ENCODE data around the gene HOXD13. TPM values are rescaled to one million over a fixed set of nuclear protein-coding genes. Genes with fewer than 3 reads are reported as not detected.

HOXD13 gene
- total and polyA plus RNA-seq, 3 experiments from 2014 or later, result not detected

DNA sequence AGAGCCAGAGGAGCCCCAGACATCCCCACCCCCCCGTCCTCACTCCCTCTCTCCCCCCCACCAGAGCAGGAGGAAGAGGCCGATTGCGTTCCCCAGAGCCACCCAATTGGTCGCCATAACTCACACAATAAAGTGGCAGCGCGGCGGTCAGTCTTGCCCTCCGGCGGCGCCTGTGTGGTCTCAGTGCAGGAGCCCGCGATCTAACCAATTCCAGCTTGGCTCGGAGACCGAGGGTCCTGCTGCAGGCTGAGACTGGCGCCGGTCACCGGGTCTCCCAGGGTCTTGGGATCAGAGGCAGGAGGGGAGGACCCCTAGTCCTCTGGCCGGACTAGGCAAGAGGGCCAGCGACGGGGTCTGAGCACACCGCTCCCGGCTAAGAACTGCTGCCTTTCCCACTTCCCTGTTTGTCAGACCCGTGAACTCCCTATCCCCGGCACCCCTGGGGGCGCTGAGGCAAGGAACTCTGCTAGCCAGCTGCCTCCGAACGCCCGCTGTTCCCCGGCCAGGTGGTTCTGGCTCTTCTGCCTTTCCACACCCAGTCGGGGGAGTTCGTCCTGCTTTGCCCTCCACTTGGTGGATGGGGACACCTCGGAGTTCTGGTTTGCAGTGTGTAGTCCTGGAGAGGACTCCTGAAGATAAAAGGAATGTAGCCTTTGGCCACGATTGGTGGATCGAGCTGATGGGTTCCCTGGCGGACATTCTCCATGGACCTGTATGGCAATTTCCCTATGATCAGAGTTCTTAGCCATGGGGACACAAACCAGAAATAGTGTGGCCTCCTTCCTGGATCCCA lies 6.0 kb downstream of the HOXD13 start:
- Histone ChIP-seq H3K27me3 (ENCODE audit: insufficient read depth, low read length, poor library complexity, severe bottlenecking) (peaks cover 90% of the 10 kb centered on the region), H3K4me1 (ENCODE audit: insufficient read depth, low read length) (peaks cover 18% of the 10 kb centered on the region), H3K27ac (ENCODE audit: low read depth, low read length) (no peak overlapping the region), H3K36me3 (ENCODE audit: insufficient read depth, low read length) (no peaks in the 10 kb centered on the region), H3K4me3 (ENCODE audit: low read length) (no peak overlapping the region), H3K9me3 (ENCODE audit: low read length) (peaks cover 4% of the 10 kb centered on the region)
- no peak for DNase-seq
- peaks cover 0 to 2% (median 0%) of the 10 kb centered on the region in 3 donors for H3K36me3 Mint-ChIP-seq
- H3K27me3 Mint-ChIP-seq, result peaks cover 91 to 92% of the 10 kb centered on the region in 2 donors
- peaks cover 8 to 25% (median 13%) of the 10 kb centered on the region in 5 donors for H3K9me3 Mint-ChIP-seq
- ChIA-PET POLR2A (no interaction called here), CTCF (interaction anchor here (1.1 to 2.6 kb wide), 8 partner anchors 10 to 683 kb away, joined by 3 to 36 read pairs (median 4); no protein-coding TSS in a partner anchor)
- H3K4me1 Mint-ChIP-seq, result peaks cover 21 to 31% (median 27%) of the 10 kb centered on the region in 3 donors
- peak overlapping the region in 6 of 7 donors; percentile 8 to 83 (median 48) for H3K4me3 Mint-ChIP-seq
- H3K27ac Mint-ChIP-seq, result peak overlapping the region in 1 of 8 donors; percentile 60

DNA sequence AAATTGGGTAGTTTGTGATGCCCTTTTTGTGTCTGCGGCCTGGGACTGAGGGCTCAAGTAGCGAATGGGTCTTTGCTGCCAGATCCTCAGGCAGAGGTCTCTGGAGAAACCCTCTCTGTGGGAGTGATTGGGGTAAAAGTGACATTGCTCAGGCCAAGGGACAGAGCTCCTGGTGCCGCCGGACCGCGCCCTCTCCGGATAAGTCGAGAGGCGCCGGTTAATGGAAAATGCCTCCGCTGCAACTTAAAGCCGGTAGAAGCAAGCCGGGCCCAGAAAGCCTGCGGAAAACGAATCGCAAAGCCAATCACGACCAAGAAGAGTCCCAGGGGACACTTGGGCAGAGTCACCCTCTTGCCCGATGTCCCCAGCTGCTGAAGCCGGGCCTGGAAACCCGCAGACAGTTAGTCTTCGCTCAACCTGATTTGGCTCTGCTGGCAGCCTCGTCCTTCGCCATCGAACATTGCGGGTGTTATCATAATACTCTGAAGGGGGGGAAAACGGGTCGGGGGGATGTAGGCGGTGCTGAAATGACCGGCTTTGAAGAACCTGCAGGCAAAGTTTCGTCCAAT lies 6.7 kb downstream of the HOXD13 start:
- no peak overlapping the region for H3K27ac ChIP-seq (ENCODE audit: low read depth, low read length)
- H3K27me3 ChIP-seq (ENCODE audit: insufficient read depth, low read length, poor library complexity, severe bottlenecking), result peaks cover 92% of the 10 kb centered on the region
- Mint-ChIP-seq H3K4me3 (peak overlapping the region in 4 of 7 donors; percentile 5 to 32 (median 23)), H3K27ac (peak overlapping the region in 1 of 8 donors; percentile 60), H3K27me3 (peaks cover 91 to 92% of the 10 kb centered on the region in 2 donors), H3K4me1 (peaks cover 16 to 24% (median 22%) of the 10 kb centered on the region in 3 donors), H3K9me3 (peaks cover 3 to 20% (median 8%) of the 10 kb centered on the region in 5 donors), H3K36me3 (no peaks in the 10 kb centered on the region)
- H3K4me3 ChIP-seq (ENCODE audit: low read length), result no peak overlapping the region
- DNase-seq, result peak in 1 of 5 donors; percentile 23
- H3K36me3 ChIP-seq (ENCODE audit: insufficient read depth, low read length), result no peaks in the 10 kb centered on the region
- CTCF ChIA-PET, result no interaction called here
- H3K4me1 ChIP-seq (ENCODE audit: insufficient read depth, low read length), result peaks cover 18% of the 10 kb centered on the region
- POLR2A ChIA-PET, result no interaction called here
- no peaks in the 10 kb centered on the region for H3K9me3 ChIP-seq (ENCODE audit: low read length)

DNA sequence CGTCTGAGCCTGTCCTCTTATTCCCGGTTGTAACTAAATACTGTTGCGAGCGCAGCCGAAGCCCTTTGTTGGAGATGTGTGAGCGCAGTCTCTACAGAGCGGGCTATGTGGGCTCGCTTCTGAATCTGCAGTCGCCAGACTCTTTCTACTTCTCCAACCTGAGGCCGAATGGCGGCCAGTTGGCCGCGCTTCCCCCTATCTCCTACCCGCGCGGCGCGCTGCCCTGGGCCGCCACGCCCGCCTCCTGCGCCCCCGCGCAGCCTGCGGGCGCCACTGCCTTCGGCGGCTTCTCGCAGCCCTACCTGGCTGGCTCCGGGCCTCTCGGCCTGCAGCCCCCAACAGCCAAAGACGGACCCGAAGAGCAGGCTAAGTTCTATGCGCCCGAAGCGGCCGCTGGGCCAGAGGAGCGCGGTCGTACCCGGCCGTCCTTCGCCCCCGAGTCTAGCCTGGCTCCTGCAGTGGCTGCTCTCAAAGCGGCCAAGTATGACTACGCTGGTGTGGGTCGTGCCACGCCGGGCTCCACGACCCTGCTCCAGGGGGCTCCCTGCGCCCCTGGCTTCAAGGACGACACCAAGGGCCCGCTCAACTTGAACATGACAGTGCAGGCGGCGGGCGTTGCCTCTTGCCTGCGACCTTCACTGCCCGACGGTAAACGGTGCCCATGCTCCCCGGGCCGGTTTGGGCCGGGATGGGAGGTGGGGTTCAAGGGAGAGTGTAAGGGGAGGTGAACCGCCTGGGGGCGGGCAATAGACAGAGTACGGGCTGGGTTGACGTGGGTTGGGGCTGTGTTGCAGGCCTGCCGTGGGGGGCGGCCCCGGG lies 7.4 kb downstream of the HOXD13 start, which contains the start of gene HOXD12:
Gene HOXD12, plus strand, starts transcription at position 68 of the 819 bp plus-strand sequence. Its CDS starts 7 bp downstream, at position 75.
- POLR2A ChIA-PET, result no interaction called here
- Histone ChIP-seq H3K27me3 (ENCODE audit: insufficient read depth, low read length, poor library complexity, severe bottlenecking) (peaks cover 91% of the 10 kb centered on the region), H3K36me3 (ENCODE audit: insufficient read depth, low read length) (no peaks in the 10 kb centered on the region), H3K4me3 (ENCODE audit: low read length) (no peak within 1 kb of the TSS), H3K9me3 (ENCODE audit: low read length) (no peaks in the 10 kb centered on the region), H3K27ac (ENCODE audit: low read depth, low read length) (no peak within 1 kb of the TSS), H3K4me1 (ENCODE audit: insufficient read depth, low read length) (peaks cover 18% of the 10 kb centered on the region)
- Mint-ChIP-seq H3K27me3 (peaks cover 91 to 92% of the 10 kb centered on the region in 2 donors), H3K27ac (peak within 1 kb of the TSS in 2 of 8 donors; percentile 34 to 60), H3K4me3 (peak within 1 kb of the TSS in 5 of 7 donors; percentile 8 to 44 (median 25)), H3K4me1 (peaks cover 17 to 24% (median 24%) of the 10 kb centered on the region in 3 donors), H3K9me3 (peaks cover 3 to 15% (median 8%) of the 10 kb centered on the region in 5 donors), H3K36me3 (no peaks in the 10 kb centered on the region)
- DNase-seq, result peak in 1 of 5 donors; percentile 30
- CTCF ChIA-PET, result no interaction called here

DNA sequence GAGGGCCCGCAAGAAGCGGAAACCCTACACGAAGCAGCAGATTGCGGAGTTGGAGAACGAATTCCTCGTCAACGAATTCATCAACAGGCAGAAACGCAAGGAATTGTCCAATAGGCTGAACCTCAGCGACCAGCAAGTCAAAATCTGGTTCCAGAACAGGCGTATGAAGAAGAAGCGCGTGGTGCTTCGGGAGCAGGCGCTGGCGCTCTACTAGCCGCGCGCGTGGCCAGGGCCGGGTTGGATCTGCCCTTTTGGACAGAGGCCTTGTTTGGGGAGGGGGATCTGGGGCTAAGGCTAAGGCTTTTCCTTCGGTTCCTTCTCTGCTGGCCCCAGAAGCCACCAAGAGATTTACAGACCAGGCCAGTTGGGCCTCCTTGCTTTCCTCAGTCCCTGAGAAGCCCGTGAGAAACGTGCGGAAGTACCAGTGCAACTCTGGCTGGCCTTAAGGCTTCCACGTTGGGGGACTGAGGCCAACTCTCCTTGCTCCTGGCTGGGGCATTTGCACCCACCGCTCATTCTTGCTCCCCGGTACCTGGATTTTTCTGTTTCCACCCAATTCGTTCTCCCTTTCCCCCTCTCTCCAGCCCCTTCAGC lies 8.1 kb downstream of the HOXD13 start:
- Mint-ChIP-seq H3K9me3 (peaks cover 0 to 10% (median 5%) of the 10 kb centered on the region in 5 donors), H3K27me3 (peaks cover 88 to 92% of the 10 kb centered on the region in 2 donors), H3K27ac (peak overlapping the region in 1 of 8 donors; percentile 34), H3K36me3 (no peaks in the 10 kb centered on the region), H3K4me3 (peak overlapping the region in 1 of 7 donors; percentile 9), H3K4me1 (peaks cover 18 to 29% (median 24%) of the 10 kb centered on the region in 3 donors)
- DNase-seq, result no peak
- Histone ChIP-seq H3K36me3 (ENCODE audit: insufficient read depth, low read length) (no peaks in the 10 kb centered on the region), H3K4me3 (ENCODE audit: low read length) (no peak overlapping the region), H3K27ac (ENCODE audit: low read depth, low read length) (no peak overlapping the region), H3K4me1 (ENCODE audit: insufficient read depth, low read length) (peaks cover 18% of the 10 kb centered on the region), H3K27me3 (ENCODE audit: insufficient read depth, low read length, poor library complexity, severe bottlenecking) (peaks cover 91% of the 10 kb centered on the region), H3K9me3 (ENCODE audit: low read length) (no peaks in the 10 kb centered on the region)
- CTCF ChIA-PET, result no interaction called here
- POLR2A ChIA-PET, result no interaction called here

DNA sequence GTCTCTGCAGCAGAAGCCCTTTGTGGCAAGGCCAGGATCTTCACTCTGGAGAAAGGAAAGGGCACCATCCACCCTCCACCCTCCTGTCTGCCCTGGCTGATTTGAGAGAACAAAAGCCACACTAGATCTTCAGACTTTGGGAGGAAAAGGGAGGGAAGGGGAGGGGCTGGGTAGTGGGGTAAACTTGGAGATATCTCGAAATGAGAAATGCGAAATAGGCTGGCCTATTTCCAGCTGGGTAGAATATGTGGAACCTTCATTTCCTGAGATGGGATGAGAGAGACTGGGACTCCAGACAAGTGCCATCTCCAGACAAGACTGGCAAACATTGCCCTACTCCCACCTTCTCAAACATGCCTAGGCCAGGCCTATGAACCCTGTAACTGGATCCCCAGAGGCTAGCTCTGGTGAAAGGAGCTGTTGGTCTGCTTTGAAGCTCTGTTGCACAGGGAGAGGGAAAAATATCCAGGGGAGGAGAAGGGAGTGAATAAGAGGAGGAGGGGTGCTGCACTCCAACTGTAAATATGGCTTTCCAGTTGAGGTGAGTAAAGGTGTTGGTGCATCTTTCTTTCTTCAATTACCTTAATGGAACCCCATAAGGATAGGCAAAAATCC lies 8.8 kb downstream of the HOXD13 start:
- H3K4me1 ChIP-seq (ENCODE audit: insufficient read depth, low read length), result peaks cover 16% of the 10 kb centered on the region
- Mint-ChIP-seq H3K4me1 (peaks cover 21 to 32% (median 23%) of the 10 kb centered on the region in 3 donors), H3K4me3 (peak overlapping the region in 1 of 7 donors; percentile 9), H3K27me3 (peaks cover 88 to 92% of the 10 kb centered on the region in 2 donors), H3K36me3 (no peaks in the 10 kb centered on the region), H3K9me3 (peaks cover 0 to 9% (median 4%) of the 10 kb centered on the region in 5 donors), H3K27ac (peak overlapping the region in 1 of 8 donors; percentile 60)
- H3K4me3 ChIP-seq (ENCODE audit: low read length), result no peak overlapping the region
- H3K36me3 ChIP-seq (ENCODE audit: insufficient read depth, low read length), result no peaks in the 10 kb centered on the region
- H3K27me3 ChIP-seq (ENCODE audit: insufficient read depth, low read length, poor library complexity, severe bottlenecking), result peaks cover 95% of the 10 kb centered on the region
- H3K27ac ChIP-seq (ENCODE audit: low read depth, low read length), result no peak overlapping the region
- DNase-seq, result no peak
- no peaks in the 10 kb centered on the region for H3K9me3 ChIP-seq (ENCODE audit: low read length)
- ChIA-PET CTCF (interaction anchor here (1.6 kb wide), 1 partner anchor 20 kb away, joined by 3 read pairs; no protein-coding TSS in a partner anchor), POLR2A (no interaction called here)

DNA sequence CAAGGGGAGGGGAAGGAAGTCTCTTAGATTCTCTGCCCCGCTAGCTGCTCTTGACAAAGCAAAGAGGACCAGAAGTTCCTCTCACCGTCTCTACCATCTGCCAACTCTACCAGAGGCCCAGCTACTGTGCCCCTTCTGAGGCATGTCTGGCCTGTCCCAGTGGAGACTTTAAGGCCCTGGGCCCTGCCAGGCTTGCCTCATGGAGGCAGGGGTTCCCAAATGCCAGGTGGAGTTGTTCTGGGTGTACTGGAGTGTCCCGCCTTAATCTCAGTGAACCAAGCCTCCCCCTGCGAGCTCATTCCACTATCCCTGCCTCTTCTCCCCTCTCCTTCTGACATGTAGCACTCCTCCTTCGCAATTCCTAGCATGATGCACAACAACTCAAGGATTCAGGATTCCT lies 9.3 kb downstream of the HOXD13 start:
- CTCF ChIA-PET, result interaction anchor here (1.3 to 1.6 kb wide), 3 partner anchors 8 to 19 kb away, joined by 3 to 6 read pairs (median 3); no protein-coding TSS in a partner anchor

More for the DNA sequence above, 9.3 kb downstream of the HOXD13 start:
- Mint-ChIP-seq H3K4me1 (peaks cover 18 to 29% (median 20%) of the 10 kb centered on the region in 3 donors), H3K27me3 (peaks cover 85 to 89% of the 10 kb centered on the region in 2 donors), H3K27ac (peak overlapping the region in 1 of 8 donors; percentile 60), H3K9me3 (peaks cover 0 to 9% (median 4%) of the 10 kb centered on the region in 5 donors), H3K36me3 (no peaks in the 10 kb centered on the region), H3K4me3 (peak overlapping the region in 1 of 7 donors; percentile 8)
- no peaks in the 10 kb centered on the region for H3K9me3 ChIP-seq (ENCODE audit: low read length)
- peak in 1 of 5 donors; percentile 14 for DNase-seq
- peaks cover 93% of the 10 kb centered on the region for H3K27me3 ChIP-seq (ENCODE audit: insufficient read depth, low read length, poor library complexity, severe bottlenecking)
- peaks cover 11% of the 10 kb centered on the region for H3K4me1 ChIP-seq (ENCODE audit: insufficient read depth, low read length)
- no peak overlapping the region for H3K27ac ChIP-seq (ENCODE audit: low read depth, low read length)
- H3K36me3 ChIP-seq (ENCODE audit: insufficient read depth, low read length), result no peaks in the 10 kb centered on the region
- no peak overlapping the region for H3K4me3 ChIP-seq (ENCODE audit: low read length)
- POLR2A ChIA-PET, result no interaction called here

All from CD8-positive, alpha-beta memory T cell (primary cell).